Activated T-cell treated with anti-CD3 and anti-CD28 coated beads for 4 hours (primary cell): Measurements from ENCODE around the gene LYPD8.
"Not testable (repeated sequence)": the region's sequence is repeated elsewhere in the genome, so short reads cannot be mapped to it uniquely, and the experiment has no call there.

Experiments
- DNase-seq: peaks from one replicate; pipeline ENCODE4 v3.0.0-alpha.2; 2020

The LYPD8 gene, protein sequence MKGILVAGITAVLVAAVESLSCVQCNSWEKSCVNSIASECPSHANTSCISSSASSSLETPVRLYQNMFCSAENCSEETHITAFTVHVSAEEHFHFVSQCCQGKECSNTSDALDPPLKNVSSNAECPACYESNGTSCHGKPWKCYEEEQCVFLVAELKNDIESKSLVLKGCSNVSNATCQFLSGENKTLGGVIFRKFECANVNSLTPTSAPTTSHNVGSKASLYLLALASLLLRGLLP

DNA sequence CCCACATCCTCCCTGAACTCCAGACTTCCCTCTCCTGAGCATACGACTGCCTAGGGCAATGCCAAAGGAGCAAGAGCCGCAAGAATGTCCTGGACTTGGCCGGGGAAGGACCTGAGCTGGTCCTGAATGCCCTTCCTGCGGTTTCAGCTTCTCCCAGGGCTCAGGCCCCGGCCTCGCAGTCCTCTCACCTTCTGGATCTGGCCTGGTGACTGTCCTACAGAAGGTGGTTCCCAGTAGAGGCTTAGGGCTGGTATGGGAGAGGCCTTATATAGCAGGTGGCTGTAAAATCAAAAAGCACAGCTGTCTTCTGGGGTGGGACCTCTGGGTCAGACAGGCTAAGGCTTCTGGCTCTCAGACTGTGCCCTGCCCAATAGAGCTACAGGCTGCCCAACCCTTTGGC is at the start of gene LYPD8:
Gene LYPD8 (minus strand): TSS at position 243 of the 400 bp plus-strand sequence. CDS start 4,678 bp downstream, outside the sequence.
- no peak for DNase-seq

DNA sequence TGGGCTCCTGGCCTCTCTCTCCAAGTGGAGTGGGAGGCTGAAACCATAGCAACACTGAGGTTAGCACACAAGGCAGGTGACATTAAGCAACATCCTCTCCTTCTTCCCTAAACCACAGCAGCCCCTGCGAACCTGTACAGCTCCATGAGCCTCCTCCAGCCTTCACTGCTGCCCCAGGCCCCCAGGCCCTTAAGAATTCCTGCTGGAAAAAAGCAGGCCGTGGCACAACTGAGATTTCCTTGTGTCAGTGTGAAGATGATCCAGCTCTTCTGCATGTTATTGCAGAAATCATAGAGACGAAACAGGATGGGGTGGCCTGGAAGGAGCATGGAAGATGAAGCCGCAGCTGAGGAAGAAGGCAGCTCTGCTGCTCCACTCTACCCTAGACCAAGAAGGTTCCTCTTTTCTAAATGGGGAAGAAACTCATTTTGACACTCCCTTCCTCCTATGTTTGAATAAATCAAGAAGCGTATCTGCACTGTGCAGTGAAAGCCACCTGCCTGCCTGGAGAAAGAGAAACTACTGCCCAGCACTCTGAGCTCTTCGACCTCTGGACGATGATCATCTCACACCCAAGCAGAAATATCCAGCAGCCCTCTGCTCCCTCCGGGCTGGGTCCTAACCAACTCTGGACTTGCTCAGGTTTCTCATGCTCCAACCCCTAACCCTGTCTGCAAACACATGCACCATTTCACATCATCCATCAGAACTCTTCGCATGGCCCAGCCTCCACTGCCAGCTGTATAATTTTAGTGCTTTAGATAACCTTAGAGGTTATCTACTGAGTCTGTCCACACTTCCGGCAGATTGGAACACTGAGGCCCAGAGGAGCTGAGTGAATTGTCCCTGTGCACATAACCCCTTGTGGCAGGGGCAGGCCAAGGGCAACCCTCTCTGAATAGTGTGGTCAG is 49.5 kb upstream of the LYPD8 start:
- no peak for DNase-seq

DNA sequence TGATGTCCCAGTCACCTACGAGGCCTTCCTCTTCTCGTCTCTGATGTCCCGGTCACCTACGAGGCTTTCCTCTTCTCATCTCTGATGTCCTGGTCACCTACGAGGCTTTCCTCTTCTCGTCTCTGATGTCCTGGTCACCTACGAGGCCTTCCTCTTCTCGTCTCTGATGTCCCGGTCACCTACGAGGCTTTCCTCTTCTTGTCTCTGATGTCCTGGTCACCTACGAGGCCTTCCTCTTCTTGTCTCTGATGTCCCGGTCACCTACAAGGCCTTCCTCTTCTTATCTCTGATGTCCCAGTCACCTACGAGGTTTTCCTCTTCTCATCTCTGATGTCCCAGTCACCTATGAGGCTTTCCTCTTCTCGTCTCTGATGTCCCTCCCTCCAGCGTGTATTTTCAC is 47.9 kb upstream of the LYPD8 start:
- not testable (repeated sequence) for DNase-seq

DNA sequence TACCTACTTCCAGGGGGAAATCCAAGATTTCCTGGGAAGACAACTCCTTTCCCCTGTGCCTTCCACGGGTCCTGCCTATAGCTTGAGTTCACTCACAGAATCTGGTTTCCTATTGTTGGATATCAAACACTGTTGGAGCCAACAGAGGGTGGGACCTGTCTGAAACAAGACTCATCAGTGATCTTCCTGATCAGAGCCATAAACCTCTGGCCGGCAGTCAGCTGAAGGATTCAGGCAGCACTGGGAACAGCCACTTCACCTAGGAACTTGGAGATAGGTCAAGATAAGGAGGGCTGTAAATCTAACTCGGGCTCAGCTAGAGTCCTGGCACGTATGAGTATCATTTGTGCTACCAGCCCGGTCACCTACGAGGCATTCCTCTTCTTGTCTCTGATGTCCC is 46.9 kb upstream of the LYPD8 start:
- no peak for DNase-seq

DNA sequence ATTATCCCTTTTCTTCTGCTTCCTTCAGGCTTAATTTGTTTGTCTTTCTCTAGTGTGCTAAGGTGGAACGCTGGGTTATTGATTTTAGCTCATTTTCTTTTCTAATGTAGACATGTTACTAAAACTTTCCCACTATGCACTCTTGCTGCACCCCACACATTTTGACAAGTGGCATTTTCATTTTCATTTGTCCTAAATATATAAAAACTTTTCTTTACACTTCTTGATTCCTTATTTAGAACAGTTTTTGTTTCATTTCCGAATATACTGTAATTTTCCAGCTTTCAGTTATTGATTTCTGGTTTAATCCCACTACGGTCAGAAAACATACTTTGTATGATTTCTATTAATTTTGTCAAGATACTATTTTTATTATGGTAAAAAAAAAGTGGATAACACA is 44.9 kb upstream of the LYPD8 start:
- DNase-seq = no peak

DNA sequence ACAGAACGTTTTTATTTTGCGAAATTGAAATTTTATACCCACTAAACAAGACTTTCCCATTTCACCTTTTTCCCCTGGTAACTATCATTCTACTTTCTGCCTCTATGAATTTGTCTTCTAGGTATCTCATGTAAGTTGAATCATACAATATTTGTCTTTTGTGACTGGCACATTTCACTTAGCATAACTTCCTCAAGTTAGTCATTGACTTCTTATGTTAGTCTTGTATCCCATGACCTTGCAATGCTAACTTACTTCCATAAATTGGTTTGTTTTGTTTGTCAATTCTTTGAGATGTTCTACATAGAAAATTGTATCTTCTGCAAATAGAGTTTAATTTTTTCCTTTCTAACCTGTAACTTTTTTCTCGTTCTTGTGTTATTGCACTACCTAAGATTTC is 43.2 kb upstream of the LYPD8 start:
- DNase-seq = no peak

DNA sequence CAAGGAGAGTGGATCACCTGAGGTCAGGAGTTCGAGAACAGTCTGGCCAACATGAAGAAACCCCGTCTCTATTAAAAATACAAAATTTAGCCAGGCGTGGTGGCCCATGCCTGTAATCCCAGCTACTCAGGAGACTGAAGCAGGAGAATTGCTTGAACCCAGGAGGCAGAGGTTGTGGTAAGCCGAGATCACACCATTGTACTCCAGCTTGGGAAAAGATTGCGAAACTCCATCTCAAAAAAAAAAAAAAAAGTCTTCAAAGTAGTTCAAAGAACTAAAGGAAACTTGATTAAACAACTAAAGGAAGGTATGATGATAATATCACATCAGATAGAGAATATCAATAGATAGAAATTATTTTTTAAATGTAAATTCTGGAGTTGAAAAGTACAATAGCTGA is 39.1 kb upstream of the LYPD8 start:
- not testable (repeated sequence) for DNase-seq

DNA sequence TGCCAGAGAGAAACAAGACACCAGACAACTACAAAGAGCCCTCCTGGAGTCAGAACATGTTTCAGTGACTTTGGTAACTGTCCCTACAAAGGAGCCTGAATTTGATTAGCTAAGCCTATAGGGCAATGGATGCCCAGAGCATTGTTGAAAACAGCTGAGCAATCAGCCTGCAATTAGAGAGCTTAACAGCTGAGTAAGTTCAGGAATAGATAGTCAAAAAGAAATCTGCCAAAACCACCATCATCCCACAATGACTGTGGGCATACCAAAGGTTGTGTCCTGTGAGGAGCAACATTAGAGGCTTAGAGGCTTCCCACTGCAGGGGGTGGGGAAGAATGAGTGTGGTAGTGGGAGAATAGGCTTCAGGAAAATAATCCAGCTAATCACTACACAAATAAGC is 38.0 kb upstream of the LYPD8 start:
- DNase-seq = no peak

DNA sequence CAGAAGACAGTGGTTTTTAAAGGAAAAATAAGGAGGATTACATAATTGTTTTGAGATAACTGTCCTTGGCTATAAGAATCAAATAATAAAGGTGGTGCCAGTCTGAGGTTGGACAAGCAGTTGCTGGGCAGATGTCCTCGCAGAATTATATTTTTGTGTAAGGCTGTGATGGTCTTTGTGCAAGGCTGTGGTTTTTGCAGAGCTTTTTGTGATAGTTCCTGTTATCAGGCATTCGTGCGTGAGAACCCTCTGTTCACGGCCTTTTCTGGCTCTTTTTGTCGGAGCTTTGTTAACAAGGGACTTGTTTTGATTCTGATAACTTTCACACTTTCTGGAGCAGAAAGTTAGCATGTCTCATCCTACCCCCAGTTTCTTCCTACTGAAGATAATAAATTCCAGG is 36.8 kb upstream of the LYPD8 start:
- DNase-seq = no peak

DNA sequence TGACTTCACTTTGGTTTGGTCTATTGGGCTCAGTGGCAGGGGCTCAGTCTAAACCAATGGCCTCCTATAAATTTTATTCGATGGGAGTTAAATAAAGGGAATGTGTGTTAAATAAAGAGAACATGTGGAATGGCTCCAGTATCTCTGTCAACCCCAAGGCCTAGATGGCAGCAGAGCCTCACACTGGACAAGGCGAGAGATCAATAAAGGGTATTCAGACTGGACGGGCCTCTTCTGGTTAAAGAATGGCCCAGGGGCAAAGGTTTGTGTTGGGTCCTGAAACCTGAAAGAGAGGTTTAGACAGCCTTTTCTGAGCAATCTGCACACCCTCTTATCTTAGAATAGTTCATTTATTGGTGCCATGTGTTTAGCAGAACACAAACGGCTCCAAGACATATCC is 35.5 kb upstream of the LYPD8 start:
- no peak for DNase-seq

DNA sequence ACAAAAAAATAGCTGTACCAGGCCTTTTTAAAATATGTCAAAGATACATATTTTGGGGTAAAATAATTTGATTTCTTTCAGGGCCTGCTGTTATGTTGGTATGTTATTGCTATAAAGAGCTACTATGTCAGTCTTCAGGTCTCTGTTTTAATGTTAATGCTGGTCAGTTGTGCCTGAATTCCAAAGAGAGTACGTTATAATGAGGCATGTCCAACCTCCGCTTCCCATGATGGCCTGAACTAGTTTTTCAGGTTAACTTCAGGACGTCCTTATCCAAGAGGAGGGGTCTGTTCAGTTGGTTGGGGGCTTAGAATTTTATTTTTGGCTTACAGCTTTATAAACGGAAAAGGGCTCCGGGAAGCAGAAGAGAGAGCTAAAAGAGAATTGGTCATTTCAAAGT is 34.9 kb upstream of the LYPD8 start:
- no peak for DNase-seq

DNA sequence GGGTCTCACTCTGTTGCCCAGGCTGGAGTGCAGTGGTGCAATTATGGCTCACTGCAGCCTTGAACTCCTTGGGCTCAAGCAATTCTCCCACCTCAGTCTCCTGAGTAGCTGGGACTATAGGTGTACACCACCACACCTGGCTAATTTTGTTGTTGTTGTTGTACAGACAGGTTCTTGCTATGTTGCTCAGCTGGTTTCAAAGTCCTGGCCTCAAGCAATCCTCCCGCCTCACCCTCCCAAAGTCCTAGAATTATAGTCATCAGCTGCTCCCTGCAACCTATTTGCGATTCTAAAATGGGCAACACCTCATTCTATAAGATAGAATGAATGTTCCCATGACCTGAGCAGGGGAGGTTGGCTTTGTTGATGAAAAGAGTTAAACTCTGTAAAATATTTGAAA is 33.8 kb upstream of the LYPD8 start:
- not testable (repeated sequence) for DNase-seq

DNA sequence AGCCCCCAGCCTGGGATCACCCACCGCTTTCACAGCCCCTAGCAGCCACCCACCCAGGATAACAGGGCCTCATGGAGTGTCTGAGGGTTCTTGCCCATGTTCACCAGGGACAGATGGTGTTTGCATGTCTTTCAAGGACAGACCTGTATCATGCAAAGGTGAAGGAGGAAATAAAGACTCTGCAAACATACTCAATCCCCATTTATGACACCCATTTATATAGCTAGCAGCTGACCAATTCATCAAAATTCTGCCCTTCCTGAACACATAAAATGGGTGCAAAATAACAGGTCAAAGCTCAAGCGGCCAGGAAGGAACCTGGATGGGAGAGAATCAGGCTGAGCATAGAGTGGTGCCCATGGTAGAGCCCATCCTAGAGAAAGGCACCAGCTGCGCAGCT is 32.8 kb upstream of the LYPD8 start:
- DNase-seq = no peak

DNA sequence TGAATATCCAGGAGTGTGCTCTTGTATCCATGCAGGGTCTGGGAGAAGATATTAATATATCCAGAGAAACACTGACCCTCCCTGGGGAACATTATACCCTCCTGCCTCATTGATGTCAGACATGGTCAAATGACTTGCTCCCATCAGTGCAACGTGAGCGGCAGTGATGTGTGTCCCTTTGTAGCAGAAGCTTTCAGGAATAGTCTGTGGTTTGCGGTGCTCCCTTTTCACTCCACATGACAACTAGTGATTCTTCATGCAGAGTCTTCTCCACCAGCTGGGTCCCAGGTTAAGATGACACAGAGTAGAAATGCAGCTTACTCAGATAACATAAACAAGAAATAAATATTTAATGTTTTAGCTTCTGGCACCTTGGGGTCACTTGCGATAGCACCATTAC is 31.9 kb upstream of the LYPD8 start:
- DNase-seq = no peak

DNA sequence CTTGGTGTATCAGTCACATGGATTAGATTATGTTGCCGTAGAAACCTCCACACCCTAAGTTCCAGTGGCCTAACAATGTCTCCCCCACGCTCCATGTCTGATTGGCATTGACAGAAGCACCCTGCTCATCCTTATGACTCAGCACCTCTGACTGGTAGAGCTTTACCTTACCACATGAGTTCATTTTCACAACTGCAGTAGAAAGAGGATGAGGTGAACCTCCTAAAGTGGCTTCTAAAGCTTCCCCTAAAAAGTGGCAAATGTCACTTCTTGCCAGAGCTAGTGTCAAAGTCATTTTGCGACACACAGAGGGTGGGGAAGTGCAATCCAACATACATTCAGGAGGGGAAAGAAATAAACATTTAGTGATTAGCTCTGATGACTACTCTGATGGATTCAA is 30.6 kb upstream of the LYPD8 start:
- DNase-seq = no peak

DNA sequence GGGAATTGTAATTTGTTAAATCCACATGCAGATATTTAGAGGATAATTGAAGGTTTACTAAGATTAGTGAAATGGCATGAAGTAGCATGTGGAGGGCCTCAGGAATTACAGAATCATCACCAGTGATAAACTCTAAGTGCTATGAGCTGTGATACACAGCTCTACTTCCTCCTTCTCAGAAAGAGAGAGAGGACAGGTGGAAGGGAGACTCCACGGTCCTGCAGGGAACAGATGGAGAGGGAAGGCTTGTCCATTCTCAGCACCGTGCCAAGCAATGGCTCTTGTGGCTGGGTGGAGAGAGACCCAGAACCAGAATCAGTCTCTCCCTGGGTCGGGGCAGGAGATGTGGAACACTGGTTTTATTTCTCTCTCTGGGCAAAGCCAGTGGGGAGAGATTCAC is 27.8 kb upstream of the LYPD8 start:
- DNase-seq = no peak

DNA sequence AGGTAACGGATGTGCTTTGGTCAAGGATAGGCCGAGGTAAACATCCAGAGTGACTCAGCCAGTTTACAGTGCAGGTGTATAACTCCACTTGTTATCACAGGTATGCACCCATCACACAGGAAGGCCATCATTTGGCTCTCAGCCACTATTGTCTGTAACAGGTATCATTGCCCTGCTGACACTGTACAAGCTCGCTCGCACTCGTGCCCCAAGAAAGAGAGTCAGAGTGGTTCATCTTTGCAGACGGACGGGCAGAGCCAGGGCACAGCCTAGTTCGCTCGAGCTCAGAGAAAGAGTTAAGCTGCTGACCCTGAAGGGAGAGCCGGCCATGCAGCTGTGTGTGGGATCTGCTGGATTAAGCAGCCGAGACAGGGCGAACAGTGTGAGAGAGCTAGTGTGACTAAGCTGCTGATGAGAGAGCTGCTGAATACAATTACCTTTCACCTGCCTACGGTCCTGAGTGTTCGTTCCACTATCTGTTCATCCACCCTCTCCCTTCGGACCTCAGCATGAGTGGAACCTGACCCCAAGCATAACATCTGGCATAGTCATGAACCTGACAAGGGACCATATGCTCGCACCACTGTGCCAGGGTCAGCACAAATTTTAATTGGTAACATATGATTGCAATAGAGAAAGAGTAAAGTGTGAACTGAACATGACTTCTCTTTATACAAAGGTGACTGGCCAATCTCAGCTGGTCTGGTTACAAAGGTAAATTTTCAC is 27.0 kb upstream of the LYPD8 start:
- no peak for DNase-seq

DNA sequence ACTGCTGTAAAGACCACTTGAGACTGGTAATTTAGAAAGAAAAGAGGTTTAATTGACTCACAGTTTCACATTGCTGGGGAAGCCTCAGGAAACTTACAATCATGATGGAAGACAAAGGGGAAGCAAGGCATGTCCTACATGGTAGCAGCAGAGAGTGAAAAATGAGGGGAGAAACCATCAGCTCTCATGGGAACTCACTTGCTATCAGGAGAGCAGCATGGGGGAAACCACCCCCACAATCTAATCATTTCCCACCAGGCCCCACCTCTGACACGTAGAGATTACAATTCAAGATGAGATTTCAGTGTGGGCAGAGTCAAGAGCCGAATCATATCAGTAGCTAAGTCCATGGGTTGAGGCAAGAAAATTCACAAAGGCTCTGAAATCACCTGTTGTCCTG is 23.8 kb upstream of the LYPD8 start:
- no peak for DNase-seq

DNA sequence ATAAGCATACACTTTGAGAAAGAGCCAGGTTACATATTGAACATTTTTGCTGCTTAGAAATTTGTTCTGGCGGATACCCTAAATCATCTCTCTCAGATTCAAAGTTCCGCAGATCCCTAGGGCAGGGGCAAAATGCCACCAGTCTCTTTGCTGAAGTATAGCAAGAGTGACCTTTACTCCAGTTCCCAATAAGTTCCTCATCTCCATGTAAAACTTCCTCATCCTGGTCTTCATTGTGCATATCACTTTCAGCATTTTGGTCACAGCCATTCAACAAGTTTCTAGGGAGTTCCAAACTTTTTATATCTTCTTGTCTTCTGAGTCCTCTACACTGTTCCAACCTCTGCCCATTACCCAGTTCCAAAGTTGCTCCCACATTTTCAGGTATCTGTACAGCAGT is 23.3 kb upstream of the LYPD8 start:
- no peak for DNase-seq

DNA sequence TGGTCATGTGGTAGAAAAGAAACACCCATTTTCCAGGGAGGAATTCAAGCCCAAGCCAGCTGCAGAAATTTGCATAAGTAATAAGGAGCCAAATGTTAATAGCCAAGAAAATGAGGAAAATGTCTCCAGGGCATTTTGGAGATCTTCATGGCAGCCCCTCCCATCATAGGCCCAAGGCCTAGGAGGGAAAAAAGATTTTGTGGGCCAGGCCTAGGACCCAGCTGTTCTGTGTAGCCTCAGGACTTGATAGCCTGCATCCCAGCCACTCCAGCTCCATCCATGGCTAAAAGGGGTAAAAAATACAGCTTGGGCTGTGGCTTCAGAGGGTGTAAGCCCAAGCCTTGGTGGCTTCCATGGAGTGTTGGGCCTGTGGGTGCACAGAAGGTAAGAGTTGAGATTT is 21.4 kb upstream of the LYPD8 start:
- no peak for DNase-seq

DNA sequence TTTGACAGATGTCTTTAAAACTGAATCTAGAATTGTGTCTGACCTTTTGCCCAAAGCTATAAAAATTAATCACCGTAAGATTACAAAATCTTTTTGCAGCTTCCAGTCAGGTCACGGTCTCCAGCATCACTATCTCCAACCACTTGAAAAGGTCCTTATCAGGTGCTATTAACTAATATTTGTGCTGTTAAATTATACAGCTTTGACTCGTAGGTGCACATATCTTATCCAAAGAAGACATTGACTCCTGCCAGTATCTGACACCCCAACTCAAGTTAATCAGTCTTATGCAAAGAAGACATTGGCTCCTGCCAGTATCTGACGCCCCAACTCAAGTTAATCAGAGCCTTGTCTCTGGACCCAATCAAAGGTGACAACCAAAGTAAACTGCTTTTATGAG is 19.9 kb upstream of the LYPD8 start:
- DNase-seq = no peak

DNA sequence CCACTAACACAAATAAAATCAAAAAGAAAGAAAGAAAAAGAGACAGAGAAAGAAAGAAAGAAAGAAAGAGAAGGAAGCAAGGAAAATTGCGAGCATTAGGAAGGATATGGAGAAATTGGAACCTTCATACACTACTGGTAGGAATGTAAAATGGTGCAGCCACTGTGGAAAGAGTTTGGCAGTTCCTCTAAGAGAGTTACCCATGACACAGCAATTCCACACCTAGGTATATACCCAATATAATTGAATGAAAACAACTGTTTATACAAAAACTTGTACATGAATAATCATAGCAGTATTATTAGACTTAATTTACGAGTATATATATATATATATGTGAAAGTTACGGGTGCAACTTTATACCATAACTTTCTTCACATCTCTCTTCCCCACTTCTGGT is 4.1 kb upstream of the LYPD8 start:
- no peak for DNase-seq

DNA sequence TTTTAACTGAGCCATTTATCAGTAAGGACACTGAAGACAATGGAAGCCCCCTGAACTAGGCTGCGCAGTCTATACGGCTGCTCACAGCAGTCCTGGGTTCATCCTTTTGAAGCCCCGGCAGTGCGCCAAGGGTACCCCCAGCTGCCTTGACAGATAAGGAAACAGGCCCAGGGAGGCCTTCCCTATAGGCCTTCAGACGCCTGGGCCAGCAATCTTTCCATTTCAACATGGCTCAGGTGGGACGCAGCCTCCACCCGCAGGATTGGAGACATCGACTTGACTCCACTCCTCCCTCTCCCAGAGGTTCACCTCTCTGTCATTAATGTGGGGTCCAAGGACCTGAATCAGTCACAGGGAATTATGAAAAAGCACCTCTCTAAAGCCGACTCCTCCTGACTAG is 2.8 kb upstream of the LYPD8 start:
- DNase-seq = no peak

DNA sequence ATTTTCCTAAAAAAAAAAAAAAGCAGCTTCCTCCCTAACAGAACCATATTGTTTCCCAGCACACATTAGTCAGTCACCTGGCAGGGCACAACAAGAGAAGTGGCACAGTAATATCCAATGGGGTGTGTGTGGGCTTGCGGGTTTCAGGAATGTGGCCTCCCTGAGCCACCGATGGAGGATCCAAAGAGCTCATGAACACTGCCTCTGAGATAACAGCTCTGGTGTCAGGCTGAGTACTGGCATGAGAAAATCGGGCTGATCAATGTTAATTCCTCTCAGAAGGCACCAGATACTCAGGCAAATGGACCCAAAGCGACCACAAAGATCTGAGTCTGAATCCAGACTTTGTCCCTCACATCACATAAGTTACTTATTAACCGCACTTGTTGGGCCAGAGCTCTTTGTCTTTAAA is 2.2 kb upstream of the LYPD8 start:
- no peak for DNase-seq
